Stimulated activated CD4-positive, alpha-beta T cell treated with anti-CD3 and anti-CD28 coated beads, TNF-alpha, amount 100 ng/mL, for 1 hour (primary cell): ENCODE results near the gene PRKG1.

ENCODE experiments used
- DNase-seq, 3 donors: peaks; one replicate each; pipeline ENCODE4 v3.0.0-alpha.2; 2020; ENCODE audit warnings: low read depth in 3 of 3, low spot score in 1 of 3

PRKG1 gene

DNA sequence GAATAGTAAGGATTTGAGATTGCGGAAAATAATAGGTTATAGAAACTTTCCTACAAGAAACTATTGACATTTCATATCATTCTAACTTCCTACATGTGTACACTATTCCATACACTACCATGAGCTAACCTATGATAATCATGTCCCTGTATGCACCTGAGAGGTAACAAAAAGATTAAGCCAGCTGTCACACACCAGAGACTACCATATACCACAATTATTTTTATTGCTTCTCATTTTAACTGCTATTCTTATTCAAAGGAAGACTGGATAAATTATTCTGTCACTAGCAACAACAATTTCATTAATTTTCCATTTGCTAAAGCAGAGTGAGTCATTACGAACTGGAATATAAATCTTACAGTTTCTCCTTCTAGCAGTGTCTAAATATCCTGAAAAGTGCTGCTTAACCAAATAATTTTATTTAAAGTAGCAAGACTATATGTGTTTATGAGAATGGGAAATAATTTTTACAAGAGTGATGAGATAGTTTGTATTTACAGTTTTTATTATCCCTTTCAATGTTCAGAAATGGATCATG, 1004.2 kb downstream of the PRKG1 start:
- no peak for DNase-seq

DNA sequence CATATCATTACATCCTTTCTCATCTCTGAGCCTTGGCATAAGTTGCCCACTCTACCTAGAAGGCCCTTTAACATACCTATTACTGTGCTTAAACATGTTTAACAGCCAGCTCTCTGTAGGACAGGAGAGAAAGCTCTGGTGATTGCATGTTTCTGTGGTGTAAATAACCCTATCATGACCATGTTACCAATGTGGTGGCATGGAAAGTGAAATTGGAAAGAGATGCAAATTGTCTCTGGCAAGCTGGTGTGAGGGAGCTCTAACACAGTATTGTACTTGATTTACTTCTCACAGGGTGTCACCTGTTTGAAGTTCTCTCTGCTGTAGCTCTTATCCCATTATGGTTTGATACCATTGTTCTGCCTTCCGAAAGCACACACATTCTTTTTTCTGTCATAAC, 1008.0 kb downstream of the PRKG1 start:
- DNase-seq, result no peak

DNA sequence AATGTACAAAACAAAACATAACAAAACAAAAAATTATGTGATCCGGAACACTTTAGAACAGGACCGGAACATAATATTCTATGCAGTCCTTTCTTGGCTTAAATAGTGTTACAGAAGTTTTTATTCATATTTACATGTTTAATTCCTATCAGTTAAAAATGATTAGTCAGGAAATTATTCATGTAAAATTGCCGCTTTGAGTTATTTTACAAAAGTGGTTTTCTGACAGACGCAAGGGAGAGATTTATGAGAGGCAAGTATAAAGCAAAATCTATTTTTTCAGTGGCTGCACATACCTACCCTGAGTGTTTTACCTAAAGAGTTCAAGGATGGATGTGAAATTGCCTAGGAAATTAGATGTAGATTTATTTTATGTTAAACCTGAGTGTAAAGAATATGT, 1009.1 kb downstream of the PRKG1 start:
- no peak for DNase-seq

DNA sequence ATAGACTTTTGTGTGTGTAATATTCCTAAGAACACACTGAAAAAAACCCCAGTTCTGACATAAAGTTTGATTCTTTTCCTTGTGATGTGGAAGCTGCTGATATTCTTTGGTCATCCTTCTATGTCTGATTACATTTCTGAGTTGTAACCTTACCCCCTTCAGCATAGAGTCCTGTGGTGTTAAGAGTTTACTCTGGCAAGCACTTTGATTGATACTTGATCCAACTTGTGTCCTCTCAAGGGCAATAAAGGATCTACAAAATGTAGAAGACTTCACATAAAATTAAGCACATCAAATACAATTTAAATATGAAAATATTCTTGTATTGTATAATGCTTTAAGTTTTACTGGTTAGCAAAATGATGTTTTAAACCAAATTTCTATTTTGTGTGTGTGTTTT, 1018.1 kb downstream of the PRKG1 start:
- DNase-seq, result no peak

DNA sequence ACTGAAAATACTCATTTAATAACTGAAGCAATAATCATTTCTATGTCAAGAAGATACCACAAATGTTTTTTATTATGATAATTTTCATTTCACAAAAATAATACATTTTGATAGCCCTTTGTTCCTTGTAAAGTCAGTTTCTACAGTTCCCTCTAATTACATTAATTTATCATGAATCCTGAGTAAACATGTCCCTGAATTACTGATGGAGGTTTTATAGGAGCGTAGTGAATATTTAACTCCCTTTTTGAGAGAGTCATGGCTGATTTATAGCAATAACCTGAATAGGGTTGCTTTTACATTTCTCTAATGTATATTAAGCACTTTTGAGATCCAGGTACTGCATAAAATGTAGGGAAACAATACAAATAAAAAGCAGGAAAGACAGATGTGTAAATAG, 1023.8 kb downstream of the PRKG1 start:
- DNase-seq, result no peak

DNA sequence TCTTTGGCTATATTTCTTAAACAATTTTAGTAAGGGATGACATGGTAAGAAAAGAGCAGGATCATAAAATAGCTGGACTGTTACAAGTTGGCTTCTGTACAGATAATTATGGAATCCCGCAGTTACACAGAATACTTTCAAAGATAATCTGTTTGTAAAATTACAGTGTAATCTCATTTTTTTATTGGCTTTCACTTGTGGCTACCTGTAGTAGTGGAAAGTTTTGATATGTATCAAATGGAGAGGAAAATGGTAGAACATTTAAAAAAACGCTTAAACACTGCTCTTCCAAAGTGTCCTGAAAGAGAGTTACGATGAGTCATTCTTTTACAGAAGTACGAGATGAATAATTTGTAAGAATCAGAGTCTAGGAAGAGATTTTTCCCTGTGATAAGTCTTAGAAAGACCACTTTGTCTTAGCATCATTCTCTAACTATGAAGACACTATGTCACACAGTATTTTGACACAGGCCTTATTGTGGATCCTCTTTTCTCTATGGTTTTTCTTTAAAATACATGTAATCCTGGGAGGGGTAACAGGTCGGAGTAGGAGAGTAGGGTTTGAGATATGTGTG, 1024.8 kb downstream of the PRKG1 start:
- no peak for DNase-seq

DNA sequence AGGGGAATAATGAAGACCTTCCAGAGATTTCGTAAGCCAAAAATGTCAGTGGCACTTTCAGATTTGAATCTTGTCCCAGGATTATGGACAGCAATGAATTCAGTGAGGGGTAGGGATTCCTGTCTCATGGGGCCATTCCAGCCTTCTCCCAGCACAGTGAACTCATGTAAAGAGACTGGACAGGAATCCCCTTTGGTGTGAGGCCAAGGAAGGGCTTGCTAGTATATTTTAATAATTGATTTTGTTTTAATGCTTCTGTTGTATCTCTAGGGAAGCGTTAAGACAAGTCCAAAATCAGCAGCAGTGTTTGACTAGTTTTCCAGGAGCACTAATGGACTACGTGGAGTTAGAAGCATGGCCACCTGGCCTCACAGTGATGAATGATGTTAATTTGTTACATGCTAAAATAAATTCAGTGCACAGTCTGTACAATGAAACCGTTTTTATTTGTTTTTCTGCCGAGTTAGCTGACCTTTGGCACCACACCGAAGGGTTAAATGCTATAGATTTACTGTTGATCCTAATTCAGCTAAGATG, 1025.8 kb downstream of the PRKG1 start:
- no peak for DNase-seq

DNA sequence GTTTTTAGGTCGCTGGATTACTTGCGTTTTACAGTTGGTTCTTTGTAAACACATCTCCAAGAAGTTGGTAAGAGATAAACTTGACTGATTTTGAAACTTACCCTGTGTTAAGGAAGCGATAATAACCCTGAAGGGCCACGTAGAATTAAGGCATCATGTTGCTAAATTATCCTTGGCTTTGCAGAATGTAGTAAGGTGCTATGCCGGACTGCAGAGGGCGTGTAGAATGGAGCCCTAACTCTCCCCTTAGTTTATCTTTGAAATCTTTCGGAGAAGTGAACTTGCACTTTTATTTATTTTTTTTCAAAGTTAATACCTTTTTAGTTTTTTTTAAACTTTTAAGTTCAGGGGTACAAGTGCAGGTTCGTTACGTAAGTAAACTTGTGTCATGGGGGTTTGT, 1031.0 kb downstream of the PRKG1 start:
- no peak for DNase-seq

DNA sequence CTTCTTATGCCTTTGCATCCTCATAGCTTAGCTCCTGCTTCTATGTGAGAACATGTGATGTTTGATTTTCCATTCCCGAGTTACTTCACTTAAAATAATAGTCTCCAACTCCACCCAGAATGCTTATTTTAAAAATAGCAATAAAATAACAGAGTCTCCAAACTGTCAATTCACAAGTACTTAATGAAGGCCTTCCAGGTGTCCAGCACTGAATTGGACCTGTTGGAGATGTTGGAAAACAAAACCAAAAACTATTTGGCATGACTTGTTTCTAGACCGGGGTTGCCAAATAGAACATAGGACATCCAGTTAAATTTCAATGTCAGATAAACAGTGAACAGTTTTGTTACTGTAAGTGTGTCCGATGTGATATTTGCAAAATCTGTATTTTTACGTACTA, 1031.7 kb downstream of the PRKG1 start:
- DNase-seq, result no peak

DNA sequence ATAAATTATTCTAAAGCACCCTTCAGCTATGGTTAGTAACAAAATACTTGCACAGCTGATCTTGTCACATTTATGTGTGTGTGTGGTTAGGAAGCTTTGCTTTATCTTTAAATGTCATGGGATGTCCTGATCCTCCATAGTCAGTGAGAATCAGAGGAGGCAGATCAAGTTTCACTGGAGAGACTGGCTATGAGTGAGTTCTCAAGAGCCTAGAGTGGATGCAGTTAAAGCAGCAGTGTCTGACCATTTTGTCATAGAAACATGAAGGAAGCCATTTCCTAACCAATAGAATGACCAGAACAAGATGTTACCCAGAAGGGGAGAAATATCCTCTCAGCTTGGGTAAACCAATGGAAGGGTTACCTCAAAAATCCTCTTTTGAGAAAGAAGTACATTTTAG, 1032.6 kb downstream of the PRKG1 start:
- no peak for DNase-seq

DNA sequence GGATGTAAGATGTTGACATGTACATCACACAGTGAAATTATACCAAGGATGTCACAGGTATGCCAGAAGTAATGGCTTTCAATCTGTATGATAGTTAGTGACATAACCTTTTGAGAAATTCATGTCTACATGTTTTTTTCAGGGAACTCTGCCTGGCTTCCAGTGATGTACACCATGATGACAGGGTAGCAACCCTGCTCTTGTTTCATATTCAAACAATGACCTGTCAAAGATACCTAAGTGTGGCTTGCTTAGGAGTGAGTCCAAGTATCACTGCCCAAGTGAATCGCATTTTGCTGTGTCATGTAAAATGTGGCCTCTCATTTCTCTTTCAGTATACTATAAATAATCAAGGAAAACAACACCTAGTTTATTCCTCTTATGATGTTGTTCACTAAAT, 1033.9 kb downstream of the PRKG1 start:
- no peak for DNase-seq

DNA sequence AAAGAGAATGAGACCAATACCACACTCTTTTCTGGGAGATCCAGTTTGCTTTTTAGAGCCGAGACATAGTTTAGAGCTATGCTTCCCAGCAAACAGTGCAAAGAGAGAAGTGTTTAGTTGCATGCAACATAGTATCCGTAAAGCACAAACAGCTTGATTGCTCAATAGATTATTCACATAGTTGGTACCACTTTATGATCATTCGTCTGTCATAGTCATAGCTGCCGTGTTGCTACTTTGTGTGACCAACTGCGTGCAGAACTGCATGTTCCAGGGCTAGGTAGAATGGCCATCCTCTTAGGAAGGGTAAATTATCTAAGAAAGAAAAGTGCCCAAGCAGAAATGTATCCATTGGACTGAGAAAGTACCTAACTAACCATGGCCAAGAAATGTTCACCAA, 1036.3 kb downstream of the PRKG1 start:
- DNase-seq, result no peak

DNA sequence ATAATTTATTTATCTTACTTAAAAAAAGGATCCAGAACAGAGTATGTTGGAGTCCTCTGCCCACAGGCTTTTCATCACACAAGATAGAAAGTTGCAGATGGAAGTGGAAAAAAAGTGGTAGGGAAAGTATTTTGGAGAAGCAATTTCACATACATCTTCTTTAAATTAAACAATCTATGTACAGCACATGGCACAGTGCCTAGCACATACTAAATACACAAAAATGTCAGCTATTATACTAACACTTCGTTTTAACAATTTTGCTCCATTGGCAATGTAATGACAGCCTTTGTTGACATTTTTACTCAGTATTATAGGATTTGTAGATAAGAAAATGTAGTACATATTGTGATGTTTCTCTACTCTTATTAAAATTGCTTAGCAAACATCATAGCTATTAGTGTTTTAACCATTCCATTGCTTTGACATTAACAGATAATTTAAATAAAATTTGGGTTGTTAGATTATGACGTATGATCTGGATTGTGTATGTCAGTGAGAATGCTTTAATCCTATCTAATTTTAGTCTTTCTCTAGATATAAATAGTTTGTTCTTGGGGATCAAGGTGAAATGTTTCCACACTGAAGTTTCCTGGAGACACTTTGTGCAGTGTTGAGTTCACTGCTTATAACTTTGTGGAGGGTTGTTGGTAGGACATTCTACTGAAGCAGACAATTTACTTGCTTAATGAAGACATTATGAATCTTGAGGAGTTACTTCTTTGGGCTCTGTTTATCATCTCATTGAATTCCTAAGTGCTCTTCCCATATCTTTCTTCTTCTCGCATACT, 1037.0 kb downstream of the PRKG1 start:
- no peak for DNase-seq

DNA sequence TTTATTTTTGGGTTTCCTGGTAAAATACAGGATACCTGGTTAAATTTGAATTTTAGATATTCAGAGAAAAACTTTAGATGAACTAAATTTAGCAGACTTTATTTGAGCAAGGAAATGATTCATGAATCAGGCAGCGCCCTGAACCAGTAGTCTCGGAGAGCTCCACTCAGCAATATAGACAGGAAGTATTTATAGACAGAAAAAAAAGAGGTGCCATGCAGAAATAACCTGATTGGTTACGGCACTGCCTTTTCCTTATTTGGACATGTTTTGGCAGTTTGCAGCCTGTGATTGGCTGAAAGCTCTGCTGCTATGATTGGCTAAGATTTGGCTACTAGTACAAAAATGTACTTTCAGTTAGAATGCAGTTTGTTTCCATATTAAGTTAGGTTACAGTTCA, 1041.5 kb downstream of the PRKG1 start:
- no peak for DNase-seq

DNA sequence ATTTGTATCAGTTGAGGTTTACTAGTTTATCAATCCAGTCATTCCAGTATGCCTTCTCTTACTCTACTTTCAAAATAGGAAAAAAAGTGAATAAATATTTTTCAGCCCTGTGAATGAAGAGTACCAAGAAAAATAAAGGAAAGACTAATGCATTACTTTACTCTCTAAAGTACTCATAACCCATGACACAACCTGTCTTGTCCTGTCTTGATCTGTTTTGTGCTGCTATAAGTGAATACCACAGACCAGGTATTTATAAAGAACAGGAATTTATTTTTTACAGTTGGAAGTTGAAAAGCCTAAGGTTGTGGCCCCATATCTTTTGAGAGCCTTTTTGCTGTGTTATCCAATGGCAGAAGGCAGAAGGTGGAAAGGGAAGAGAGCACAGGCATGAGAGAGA, 1045.2 kb downstream of the PRKG1 start:
- DNase-seq, result no peak

DNA sequence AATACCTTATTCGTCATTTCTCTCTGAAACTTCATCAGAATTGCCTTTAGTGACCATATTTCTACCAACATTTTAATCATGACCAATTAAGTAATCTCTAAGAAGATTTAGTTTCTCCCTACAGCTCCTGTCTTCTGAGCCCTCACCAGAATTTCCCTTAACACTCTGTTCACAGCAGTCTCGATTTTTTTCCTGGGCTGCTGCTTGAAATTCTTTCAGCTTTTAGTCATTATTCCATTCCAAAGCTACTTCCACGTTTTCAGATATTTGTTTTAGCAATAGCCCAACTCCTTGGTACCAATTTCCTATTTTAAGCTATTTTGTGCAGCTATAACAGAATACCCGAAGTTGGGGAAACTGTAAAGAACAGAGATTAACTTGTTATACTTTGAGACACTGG, 1047.4 kb downstream of the PRKG1 start:
- DNase-seq, result no peak

DNA sequence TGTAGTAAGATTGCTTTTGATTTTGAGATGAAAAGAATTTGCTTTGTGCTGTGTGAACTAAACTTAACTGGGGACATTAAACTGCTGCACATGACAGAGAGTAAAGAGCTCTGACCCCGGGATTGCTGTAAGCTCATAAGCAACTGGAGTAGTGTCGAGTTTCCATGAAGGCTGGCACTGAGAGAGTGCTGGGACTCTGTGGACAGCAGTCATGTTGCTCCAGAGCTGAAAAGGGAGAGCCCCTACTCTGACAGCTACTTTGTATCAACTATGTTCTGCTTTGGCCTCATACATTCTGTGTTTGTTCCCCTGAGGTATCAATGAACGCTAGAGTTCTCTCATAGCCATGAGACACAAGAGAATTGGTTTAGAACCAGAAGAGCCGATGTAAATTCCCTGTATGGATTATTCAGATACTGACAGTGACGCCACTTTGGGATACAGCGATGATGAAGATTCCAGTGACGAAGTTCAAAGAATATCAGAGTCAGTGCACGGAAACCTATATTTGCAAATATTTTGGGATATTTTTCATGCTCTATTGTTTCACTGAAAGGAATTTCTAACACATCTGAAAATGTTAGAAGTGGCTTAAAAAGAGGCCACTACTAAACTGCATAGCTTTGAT, 1053.9 kb downstream of the PRKG1 start:
- DNase-seq, result no peak

DNA sequence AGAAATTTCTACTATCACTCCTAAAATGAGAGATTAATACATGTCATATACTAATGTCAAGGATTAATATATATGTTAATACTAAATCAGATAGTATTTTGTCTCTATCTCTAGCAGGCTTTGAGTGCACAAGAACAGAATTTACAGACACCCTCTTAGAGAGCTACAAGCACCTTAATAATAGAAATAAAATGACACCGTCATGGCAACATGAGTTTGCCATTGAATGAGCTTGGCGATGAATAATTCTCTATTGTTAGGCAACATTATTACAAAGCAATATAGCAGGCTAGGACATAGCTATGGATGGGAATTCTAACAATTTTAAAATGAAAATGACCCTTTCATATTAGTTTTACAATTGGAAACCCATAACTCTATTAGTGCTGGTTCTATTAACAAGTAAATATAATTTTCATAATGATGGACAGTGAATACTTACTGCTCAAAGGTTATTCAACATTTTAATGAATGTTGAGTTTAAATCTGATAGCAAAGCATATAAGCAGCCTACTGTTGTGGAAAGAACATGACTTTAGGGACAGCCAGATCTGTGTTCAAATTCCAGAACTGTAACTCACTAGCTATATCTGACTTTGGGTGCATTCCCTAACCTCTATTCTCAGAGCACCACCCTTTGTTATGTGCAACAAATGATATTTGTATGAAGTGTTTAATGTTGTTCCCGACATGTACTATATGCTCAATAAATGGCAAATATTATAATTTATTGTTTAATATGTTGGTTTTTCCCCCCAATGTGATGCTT, 1055.3 kb downstream of the PRKG1 start:
- DNase-seq, result no peak

DNA sequence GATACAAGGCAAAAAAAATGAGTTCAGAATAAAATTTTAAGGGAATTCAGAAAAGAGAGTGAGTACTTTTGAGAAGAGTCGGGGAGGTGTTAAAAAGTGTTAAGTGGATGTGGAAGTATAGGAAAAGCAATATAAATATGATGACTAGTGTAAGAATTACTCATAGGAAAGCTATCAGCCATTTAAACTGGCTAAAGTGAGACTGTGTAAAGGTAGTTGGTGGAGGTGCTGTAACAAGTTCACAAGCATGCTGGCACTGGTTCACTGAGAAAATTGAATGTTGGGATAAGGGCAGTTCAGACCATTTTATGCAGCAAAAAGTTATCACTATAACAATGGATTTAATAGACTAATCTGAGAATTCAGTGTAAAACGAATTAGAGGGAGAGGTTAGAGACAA, 1060.8 kb downstream of the PRKG1 start:
- DNase-seq, result no peak

DNA sequence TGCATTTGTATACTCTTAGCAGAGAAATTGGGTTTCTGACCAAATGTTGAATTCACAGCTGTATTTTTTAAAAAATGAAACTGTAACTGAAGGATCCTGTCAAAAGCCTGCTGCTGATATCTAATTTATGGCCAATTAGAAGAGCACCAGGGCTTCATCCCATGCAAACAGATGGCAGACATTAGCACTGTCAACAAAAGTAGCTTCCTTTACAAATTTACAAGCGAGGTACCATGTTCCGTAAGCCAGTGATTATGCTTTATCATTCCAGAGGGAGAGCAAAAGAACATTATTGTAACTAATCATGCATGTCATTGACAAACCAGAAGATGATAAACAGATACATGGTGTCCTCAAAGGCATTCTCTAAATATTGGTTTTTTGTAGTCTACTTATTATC, 1062.6 kb downstream of the PRKG1 start:
- DNase-seq, result no peak

DNA sequence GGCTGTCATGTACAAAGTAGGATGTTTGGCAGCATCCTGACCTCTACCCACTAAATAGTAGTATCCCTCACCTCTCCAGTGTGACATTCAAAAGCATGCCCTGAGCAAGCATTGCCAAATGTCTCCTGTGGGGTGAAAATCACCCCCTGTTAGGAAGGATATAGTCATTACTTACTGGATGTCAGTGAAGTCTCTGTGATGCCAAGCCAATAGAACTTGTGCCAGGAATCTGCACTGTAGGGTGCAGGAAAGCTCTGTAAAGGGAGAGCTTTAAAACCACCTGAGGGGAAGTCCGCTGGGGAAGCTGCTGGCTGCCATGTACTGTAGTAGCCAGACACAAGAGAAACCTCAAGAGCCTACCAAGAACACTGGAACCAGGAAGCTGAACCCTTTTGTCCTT, 1069.1 kb downstream of the PRKG1 start:
- DNase-seq, result no peak
